Activated CD4-positive, alpha-beta T cell treated with anti-CD3 and anti-CD28 coated beads, Interleukin-2, amount 10 ng/mL, durations not matched to agents 24 days and 14 days (primary cell): ENCODE data around the gene ARMC10. TPM values are rescaled to one million over a fixed set of nuclear protein-coding genes. Genes with fewer than 3 reads are reported as not detected.
A peak's percentile ranks its signal among the peaks of the same experiment; 100 is the strongest.
"Not testable (repeated sequence)": the region's sequence is repeated elsewhere in the genome, so short reads cannot be mapped to it uniquely, and the experiment has no call there.

Experiments used
- DNase-seq: peaks from one replicate; pipeline ENCODE4 v3.0.0; 2022
- H3K27ac Mint-ChIP-seq: one replicate; pipeline ENCODE4 v1.8.0; 2022; ENCODE audit warnings: mild to moderate bottlenecking, mixed read lengths
- H3K27me3 Mint-ChIP-seq: one replicate; pipeline ENCODE4 v1.8.0; 2022; ENCODE audit warnings: mixed read lengths
- H3K36me3 Mint-ChIP-seq: one replicate; pipeline ENCODE4 v1.8.0; 2022; ENCODE audit warnings: low read depth, mild to moderate bottlenecking, mixed read lengths
- H3K4me1 Mint-ChIP-seq: one replicate; pipeline ENCODE4 v1.8.0; 2021; ENCODE audit warnings: mixed read lengths
- H3K4me3 Mint-ChIP-seq: one replicate; pipeline ENCODE4 v1.8.0; 2022; ENCODE audit warnings: mild to moderate bottlenecking, moderate library complexity, mixed read lengths
- H3K9me3 Mint-ChIP-seq: one replicate; pipeline ENCODE4 v1.8.0; 2021; ENCODE audit warnings: mixed read lengths
- intact Hi-C: fragments of 100-400 bp; cut with micrococcal nuclease; formaldehyde crosslinking; loops from one replicate; pipeline ENCODE4 v1.15.1; 2023
- total RNA-seq: library from RNA; stranded (reverse); gene quantifications from 2 replicates; pipeline ENCODE4 v1.2.3, GENCODE V29; 2022

The ARMC10 gene
- total RNA-seq: 53.4 and 56.5 TPM in 2 replicates

- Mint-ChIP-seq H3K27me3 (no peaks in the 10 kb centered on the region), H3K4me1 (peaks cover 28% of the 10 kb centered on the region), H3K36me3 (peaks cover 11% of the 10 kb centered on the region), H3K4me3 (peak within 1 kb of the TSS; percentile 95), H3K27ac (peak within 1 kb of the TSS; percentile 92), H3K9me3 (no peaks in the 10 kb centered on the region)
- intact Hi-C loops: loop anchor here (1.0 to 10.0 kb wide), 4 partner anchors 75 to 326 kb away; partner anchors contain the start of genes DNAJC2, FAM185A, NAPEPLD and PSMC2
- DNase-seq: peak; percentile 96
Measured at GRCh38 chr7:103074519-103075336, at the start of gene ARMC10, which contains the start of gene FBXL13. ARMC10 (plus strand) TSS chr7:103075140; CDS start chr7:103075273, 133 bp downstream. FBXL13 (minus strand) TSS chr7:103074796.

- peaks cover 2% of the 10 kb centered on the region for H3K27me3 Mint-ChIP-seq
Measured at GRCh38 chr7:103025341-103025740, 49.6 kb upstream of the ARMC10 start.

GRCh38 chr7:103031024-103031423, 43.9 kb upstream of the ARMC10 start:
- Mint-ChIP-seq H3K27me3 (peaks cover 6% of the 10 kb centered on the region), H3K36me3 (no peaks in the 10 kb centered on the region), H3K4me1 (no peaks in the 10 kb centered on the region), H3K9me3 (no peaks in the 10 kb centered on the region), H3K4me3 (no peak overlapping the region), H3K27ac (no peak overlapping the region)
- DNase-seq: no peak
- intact Hi-C loops: no loop called here

More at GRCh38 chr7:103025341-103025740, 49.6 kb upstream of the ARMC10 start:
- intact Hi-C loops: no loop called here
- Mint-ChIP-seq H3K36me3 (no peaks in the 10 kb centered on the region), H3K4me3 (no peak overlapping the region), H3K9me3 (peaks cover 5% of the 10 kb centered on the region), H3K27ac (no peak overlapping the region), H3K4me1 (peaks cover 2% of the 10 kb centered on the region)
- no peak for DNase-seq

- peaks cover 6% of the 10 kb centered on the region for H3K27me3 Mint-ChIP-seq
- intact Hi-C loops: no loop called here
- no peaks in the 10 kb centered on the region for H3K9me3 Mint-ChIP-seq
- no peaks in the 10 kb centered on the region for H3K36me3 Mint-ChIP-seq
- DNase-seq: no peak
- no peak overlapping the region for H3K4me3 Mint-ChIP-seq
- H3K4me1 Mint-ChIP-seq: no peaks in the 10 kb centered on the region
- H3K27ac Mint-ChIP-seq: no peak overlapping the region
Measured at GRCh38 chr7:103031781-103032180, 43.2 kb upstream of the ARMC10 start.

- H3K4me1 Mint-ChIP-seq: not testable (repeated sequence)
Measured at GRCh38 chr7:103034318-103034717, 40.6 kb upstream of the ARMC10 start.

GRCh38 chr7:103037476-103037822, 37.5 kb upstream of the ARMC10 start:
- no peaks in the 10 kb centered on the region for H3K36me3 Mint-ChIP-seq
- H3K9me3 Mint-ChIP-seq: peaks cover 9% of the 10 kb centered on the region
- no peak overlapping the region for H3K27ac Mint-ChIP-seq
- DNase-seq: no peak
- no peaks in the 10 kb centered on the region for H3K4me1 Mint-ChIP-seq
- peaks cover 2% of the 10 kb centered on the region for H3K27me3 Mint-ChIP-seq
- no peak overlapping the region for H3K4me3 Mint-ChIP-seq
- intact Hi-C loops: no loop called here

More at GRCh38 chr7:103034318-103034717, 40.6 kb upstream of the ARMC10 start:
- H3K4me3 Mint-ChIP-seq, H3K27me3 Mint-ChIP-seq, intact Hi-C loops, H3K9me3 Mint-ChIP-seq, H3K27ac Mint-ChIP-seq, DNase-seq, H3K36me3 Mint-ChIP-seq: not testable (repeated sequence)

GRCh38 chr7:103037823-103038739, 36.9 kb upstream of the ARMC10 start:
- H3K27ac Mint-ChIP-seq, DNase-seq, H3K27me3 Mint-ChIP-seq, H3K4me3 Mint-ChIP-seq, intact Hi-C loops, H3K36me3 Mint-ChIP-seq, H3K4me1 Mint-ChIP-seq: not testable (repeated sequence)
- H3K9me3 Mint-ChIP-seq: peaks cover 13% of the 10 kb centered on the region

GRCh38 chr7:103041815-103042214, 33.1 kb upstream of the ARMC10 start:
- H3K27me3 Mint-ChIP-seq, intact Hi-C loops, DNase-seq, H3K4me3 Mint-ChIP-seq, H3K4me1 Mint-ChIP-seq, H3K27ac Mint-ChIP-seq, H3K36me3 Mint-ChIP-seq: not testable (repeated sequence)
- peaks cover 18% of the 10 kb centered on the region for H3K9me3 Mint-ChIP-seq

- Mint-ChIP-seq H3K9me3 (peaks cover 2% of the 10 kb centered on the region), H3K4me1 (no peaks in the 10 kb centered on the region), H3K36me3 (no peaks in the 10 kb centered on the region), H3K27me3 (no peaks in the 10 kb centered on the region), H3K27ac (no peak overlapping the region), H3K4me3 (no peak overlapping the region)
- intact Hi-C loops: no loop called here
- DNase-seq: no peak
Measured at GRCh38 chr7:103048833-103049232, 26.1 kb upstream of the ARMC10 start.

- H3K27ac Mint-ChIP-seq: no peak overlapping the region
- H3K4me3 Mint-ChIP-seq: no peak overlapping the region
- intact Hi-C loops: no loop called here
- no peak for DNase-seq
- no peaks in the 10 kb centered on the region for H3K4me1 Mint-ChIP-seq
- no peaks in the 10 kb centered on the region for H3K36me3 Mint-ChIP-seq
- H3K27me3 Mint-ChIP-seq: peaks cover 3% of the 10 kb centered on the region
- H3K9me3 Mint-ChIP-seq: no peaks in the 10 kb centered on the region
Measured at GRCh38 chr7:103051519-103051918, 23.4 kb upstream of the ARMC10 start.

GRCh38 chr7:103056006-103056405, 18.9 kb upstream of the ARMC10 start:
- H3K4me1 Mint-ChIP-seq, H3K36me3 Mint-ChIP-seq, H3K4me3 Mint-ChIP-seq, H3K27me3 Mint-ChIP-seq, DNase-seq, H3K9me3 Mint-ChIP-seq, H3K27ac Mint-ChIP-seq, intact Hi-C loops: not testable (repeated sequence)

GRCh38 chr7:103058122-103058521, 16.8 kb upstream of the ARMC10 start:
- H3K36me3 Mint-ChIP-seq: no peaks in the 10 kb centered on the region
- H3K4me1 Mint-ChIP-seq: no peaks in the 10 kb centered on the region
- H3K4me3 Mint-ChIP-seq: no peak overlapping the region
- H3K27ac Mint-ChIP-seq: no peak overlapping the region
- intact Hi-C loops: no loop called here
- no peak for DNase-seq
- H3K27me3 Mint-ChIP-seq: peaks cover 7% of the 10 kb centered on the region
- H3K9me3 Mint-ChIP-seq: no peaks in the 10 kb centered on the region

GRCh38 chr7:103059471-103059870, 15.5 kb upstream of the ARMC10 start:
- Mint-ChIP-seq H3K27ac (no peak overlapping the region), H3K4me3 (no peak overlapping the region), H3K27me3 (peaks cover 13% of the 10 kb centered on the region), H3K9me3 (no peaks in the 10 kb centered on the region), H3K36me3 (no peaks in the 10 kb centered on the region), H3K4me1 (no peaks in the 10 kb centered on the region)
- DNase-seq: no peak
- intact Hi-C loops: no loop called here

GRCh38 chr7:103063895-103064294, 11.0 kb upstream of the ARMC10 start:
- no peak for DNase-seq
- H3K4me1 Mint-ChIP-seq: no peaks in the 10 kb centered on the region
- H3K4me3 Mint-ChIP-seq: no peak overlapping the region
- no peaks in the 10 kb centered on the region for H3K36me3 Mint-ChIP-seq
- intact Hi-C loops: loop anchor here (5.0 kb wide), 1 partner anchor 307 kb away; no protein-coding TSS in a partner anchor
- H3K9me3 Mint-ChIP-seq: no peaks in the 10 kb centered on the region
- H3K27me3 Mint-ChIP-seq: peaks cover 15% of the 10 kb centered on the region
- no peak overlapping the region for H3K27ac Mint-ChIP-seq
